HG03135 (cell line): ENCODE results near the gene STC2.
"Not testable (repeated sequence)": the region's sequence is repeated elsewhere in the genome, so short reads cannot be mapped to it uniquely, and the experiment has no call there.

Experiments used
- ATAC-seq: cut with Tn5 transposase; IDR thresholded peaks from one replicate; pipeline ENCODE4 v1.9.1; 2021; ENCODE audit warnings: mild to moderate bottlenecking, moderate library complexity; ENCODE audit not compliant: unreplicated experiment

Gene STC2

DNA sequence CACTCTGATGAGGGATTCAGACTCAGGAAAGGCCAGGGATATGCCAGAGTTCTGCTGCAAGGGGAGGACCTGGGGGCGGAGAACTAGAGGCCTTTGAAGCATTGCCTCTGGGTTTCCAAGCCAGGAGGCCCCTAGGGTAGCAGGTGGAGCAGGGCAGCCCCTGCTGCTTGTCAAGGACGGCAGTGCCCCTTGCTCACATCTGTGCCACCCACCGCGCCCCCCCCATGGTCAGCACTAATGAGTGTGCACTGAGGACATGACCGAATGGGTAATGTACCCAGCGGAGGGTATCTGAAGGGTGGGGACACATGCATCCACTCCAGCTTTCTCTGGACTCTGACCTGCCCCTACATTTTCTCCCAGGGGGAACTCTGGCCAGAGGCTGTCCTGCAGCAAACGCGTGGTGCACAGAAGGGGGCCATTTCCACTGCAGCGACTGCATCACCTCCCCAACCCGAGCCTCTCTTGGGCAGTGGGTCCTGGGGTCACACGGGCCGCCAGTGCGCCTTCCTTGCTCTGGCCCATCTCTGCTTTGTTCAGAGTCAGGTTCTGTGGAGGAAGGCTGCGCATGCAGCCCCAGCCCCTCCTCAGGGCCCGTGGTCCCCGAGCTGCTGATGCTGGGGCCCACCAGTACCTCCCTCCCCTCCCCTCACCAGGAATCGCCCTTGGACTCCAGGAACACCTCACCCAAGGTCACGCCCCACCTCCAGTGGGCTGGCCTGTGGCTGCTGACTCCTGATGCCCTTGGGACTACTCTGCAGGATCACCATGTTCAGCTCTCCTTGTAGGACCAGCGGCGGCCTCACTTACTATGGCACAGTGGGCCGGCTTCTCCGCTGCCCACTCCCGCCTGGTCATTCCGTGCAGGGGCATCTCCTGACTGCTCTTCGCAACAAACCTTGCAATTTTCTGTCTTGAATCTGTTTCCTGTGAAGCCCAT, 31.2 kb downstream of the STC2 start:
- ATAC-seq, result no peak

- no peak for ATAC-seq
Observed at GRCh38 chr5:173295796-173296195, 32.4 kb downstream of the STC2 start.

DNA sequence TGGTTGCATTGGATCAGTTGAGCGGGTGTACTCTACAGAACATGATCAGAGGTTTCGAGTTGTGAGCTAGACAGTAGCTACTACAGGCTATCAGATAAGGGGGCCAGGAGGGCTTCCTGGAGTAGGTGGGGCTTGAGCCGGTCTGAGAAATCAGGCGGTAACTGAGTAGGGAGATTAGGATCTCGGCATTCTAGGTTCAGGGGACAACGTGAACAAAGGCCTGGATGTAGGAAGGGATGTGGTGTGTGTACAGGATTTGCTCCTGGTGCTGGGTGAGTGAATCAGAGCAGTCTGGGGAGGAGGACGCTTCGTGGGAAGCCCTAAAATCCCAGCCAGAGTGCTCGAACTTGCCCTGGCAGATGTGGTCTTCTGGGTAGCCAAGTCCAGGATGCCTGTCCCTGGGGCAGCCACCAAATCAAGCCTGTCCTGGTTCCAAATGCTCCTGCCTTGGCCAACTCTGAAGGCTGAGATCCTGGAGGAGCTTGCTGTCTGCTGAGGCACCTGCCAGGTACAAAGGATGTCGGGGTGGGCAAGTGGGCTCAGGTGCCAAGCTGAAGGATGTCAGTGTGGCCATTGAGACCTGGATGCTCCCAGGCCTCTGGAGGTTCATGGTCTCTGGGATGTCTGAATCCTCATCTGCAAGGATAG, 33.4 kb downstream of the STC2 start:
- no peak for ATAC-seq

DNA sequence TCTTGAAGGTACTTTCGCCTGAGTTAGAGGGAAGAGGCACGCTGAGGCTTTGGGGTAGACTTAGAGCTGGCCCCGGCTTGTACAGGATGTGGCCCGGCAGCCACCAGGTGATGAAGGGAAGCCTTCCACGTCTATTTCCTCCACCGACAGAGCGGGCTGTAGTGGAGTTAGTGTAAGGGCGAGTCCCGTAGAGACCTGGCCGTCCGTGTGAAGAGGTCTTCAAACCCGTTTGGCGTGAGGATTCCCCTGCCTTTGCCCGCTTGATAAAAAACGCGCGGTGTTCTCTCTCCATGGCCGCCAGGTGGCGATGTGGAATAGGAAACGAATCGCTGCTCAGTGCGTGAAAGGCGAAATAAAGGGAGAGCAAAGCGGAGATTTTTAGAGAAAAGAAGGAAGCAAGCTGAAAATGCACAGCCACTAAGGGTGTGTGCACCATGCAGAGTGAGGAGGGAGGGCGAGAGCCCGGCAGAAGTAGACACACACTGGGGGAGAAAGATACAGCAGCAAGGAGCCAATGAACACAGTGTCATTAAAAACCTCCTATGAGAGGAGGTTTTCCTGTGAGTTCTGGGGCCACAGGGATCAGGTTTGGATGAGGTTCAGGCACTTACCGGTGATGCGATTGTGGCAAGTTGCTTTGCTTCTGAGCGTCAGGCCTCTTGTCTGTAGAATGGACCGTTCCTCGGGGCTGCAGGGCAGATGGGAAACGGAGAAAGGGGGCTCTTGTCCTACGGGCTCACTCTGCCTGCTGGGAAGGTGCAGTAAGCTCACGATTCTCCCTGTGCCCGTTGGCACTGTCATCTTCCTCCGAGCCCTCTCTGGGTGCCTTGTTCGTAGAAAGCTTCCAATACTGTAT, 34.2 kb downstream of the STC2 start:
- ATAC-seq, result no peak

- no peak for ATAC-seq
Observed at GRCh38 chr5:173291722-173292658, 36.2 kb downstream of the STC2 start.

GRCh38 chr5:173290477-173291131, 37.6 kb downstream of the STC2 start:
- ATAC-seq, result no peak

- no peak for ATAC-seq
Observed at GRCh38 chr5:173289372-173289771, 38.8 kb downstream of the STC2 start.

GRCh38 chr5:173288632-173289031, 39.6 kb downstream of the STC2 start:
- ATAC-seq, result no peak

DNA sequence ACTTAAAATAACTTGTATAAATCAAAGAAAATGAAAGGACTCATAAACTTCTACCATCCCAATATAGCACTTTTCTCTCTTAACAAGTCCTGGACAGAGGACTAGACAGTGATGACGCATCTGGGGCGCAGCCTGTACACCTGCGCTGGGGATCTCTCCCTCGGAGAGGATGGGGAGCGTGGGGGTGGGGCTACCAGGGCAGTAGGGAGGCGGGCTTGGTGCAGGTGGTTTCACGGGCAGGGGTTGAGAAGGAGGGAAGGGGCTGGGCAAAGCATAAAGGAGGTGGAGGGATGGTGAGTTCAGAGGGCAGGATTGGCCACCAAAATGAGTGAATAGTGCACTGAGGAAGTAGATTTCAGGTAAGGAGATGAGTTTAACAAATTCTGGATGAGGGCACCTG, 41.1 kb downstream of the STC2 start:
- no peak for ATAC-seq

DNA sequence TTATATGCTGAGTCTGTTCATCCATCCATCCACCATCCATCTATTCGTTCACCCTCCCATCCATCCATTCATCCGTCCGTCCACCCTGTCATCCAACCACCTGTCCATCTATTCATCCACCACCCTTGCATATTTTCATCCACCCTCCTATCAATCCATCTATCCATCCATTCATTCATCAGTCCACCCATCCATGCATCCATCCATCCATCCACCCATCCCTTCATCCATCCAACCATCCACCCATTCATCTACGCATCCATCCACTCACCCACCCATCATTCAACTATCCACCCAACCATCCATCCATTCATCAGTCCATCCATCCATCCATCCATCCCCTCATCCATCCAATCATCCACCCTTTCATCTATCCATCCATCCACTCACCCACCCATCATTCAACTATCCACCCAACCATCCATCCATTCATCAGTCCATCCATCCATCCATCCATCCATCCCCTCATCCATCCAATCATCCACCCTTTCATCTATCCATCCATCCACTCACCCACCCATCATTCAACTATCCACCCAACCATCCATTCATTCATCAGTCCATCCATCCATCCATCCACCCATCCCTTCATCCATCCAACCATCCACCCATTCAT, 43.8 kb downstream of the STC2 start:
- ATAC-seq, result not testable (repeated sequence)

- peak; percentile 69 for ATAC-seq
Observed at GRCh38 chr5:173283318-173284288, 44.6 kb downstream of the STC2 start.

DNA sequence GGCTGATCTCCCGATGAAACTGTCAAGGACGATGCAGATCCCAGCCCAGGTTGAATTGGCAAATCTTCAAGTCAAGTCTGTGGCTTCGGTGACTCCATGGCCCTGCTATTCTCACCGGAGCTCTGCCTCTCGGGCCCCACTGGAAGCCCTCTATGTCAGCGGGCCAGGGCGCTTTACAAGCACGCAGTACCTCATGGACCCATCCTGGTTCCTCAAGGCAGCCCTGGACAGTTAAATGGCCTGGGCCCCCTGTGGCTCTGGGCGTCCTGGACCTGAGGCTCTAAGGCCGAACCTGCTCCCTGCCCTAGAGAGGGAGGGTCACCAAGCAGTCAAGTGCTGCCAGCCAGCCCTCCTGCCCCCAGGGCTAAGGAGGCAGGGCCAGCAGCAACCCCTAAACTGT, 45.3 kb downstream of the STC2 start:
- ATAC-seq, result no peak

DNA sequence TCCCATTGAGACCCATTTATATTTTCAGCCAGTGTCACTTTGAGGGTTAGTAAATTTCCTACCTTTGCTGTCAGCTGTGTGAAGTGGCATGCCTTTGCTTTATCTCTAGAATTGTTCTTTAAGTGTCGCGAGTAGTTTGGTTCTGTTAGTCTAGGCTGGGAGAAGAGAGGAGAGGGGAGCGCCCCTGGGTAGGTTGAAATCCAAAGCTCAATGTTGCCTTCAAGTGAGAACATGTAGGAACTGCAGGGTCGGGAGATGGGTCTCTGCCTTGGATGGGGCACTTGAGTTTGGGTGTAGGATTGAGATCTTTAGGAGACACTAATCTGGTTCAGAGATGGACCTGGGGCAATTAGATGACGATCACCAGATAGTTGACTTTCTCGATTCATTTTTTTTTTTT, 46.3 kb downstream of the STC2 start:
- ATAC-seq, result no peak

GRCh38 chr5:173279166-173279565, 49.0 kb downstream of the STC2 start:
- ATAC-seq, result no peak

DNA sequence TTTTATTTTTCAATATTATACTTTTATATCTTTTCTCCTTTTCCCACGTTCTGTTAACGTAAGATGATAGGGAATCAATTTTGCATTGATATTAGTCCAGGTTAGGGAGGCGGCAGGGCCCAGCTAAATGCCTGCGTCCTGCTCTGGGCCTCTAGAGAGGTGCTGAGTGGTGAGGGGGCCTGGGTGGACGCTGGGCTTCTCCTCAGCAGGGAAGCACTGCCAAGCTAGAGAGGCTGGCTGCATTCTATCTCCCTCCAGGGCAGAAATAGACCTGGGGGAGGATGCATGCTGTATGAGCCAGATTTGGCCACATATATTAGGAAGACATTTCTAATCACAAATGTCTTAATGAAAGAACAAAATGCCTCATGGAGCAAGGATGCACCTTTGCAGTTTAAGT, 49.6 kb downstream of the STC2 start:
- ATAC-seq, result no peak

DNA sequence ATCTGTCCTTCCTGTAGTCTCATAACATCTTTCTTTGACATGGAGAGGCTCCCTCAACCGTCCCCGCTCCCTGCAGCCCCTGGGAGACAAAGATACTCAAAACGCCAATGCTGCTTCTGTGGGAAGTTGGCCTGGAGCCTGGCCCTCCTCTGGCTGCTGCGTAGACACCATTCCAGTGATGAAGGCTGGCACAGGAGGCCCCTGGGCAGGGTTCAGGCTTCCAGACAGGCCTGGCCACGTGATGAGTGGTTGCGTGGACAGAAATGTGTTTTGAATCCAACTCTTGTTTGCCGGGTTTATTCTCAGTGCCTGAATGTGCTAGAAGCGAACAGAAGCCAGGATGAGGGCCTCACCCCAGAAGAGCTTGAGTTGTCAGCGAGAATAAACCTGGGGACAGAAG, 50.0 kb downstream of the STC2 start:
- no peak for ATAC-seq

GRCh38 chr5:173274771-173275170, 53.4 kb downstream of the STC2 start:
- no peak for ATAC-seq

- ATAC-seq, result no peak
Observed at GRCh38 chr5:173271419-173271818, 56.8 kb downstream of the STC2 start.
